ENCODE results near the gene TWNK. TPM values are rescaled to one million over a fixed set of nuclear protein-coding genes. Genes with fewer than 3 reads are reported as not detected.
"Not testable (repeated sequence)": the region's sequence is repeated elsewhere in the genome, so short reads cannot be mapped to it uniquely, and the experiment has no call there.

Gene TWNK
- total RNA-seq, 1 donor from 2014 or later, result 7.3 TPM

- H3K27ac ChIP-seq (replicated peaks), result no peak overlapping the region
- no peaks in the 10 kb centered on the region for H3K27me3 ChIP-seq (ENCODE audit: low read depth)
- no peak for TF ChIP-seq CTCF (IDR thresholded peaks at IDR 0.05; ENCODE audit: borderline replicate concordance)
- intact Hi-C loops (cut with micrococcal nuclease), result no loop called here
- H3K4me1 ChIP-seq, result peaks cover 17% of the 10 kb centered on the region
- no peaks in the 10 kb centered on the region for H3K9me3 ChIP-seq (replicated peaks)
- DNase-seq, result no peak
- peaks cover 11% of the 10 kb centered on the region for H3K36me3 ChIP-seq
- peak overlapping the region; percentile 76 for H3K4me3 ChIP-seq
Observed at GRCh38 chr10:100970076-100970913, 17.0 kb upstream of the TWNK start.

DNA sequence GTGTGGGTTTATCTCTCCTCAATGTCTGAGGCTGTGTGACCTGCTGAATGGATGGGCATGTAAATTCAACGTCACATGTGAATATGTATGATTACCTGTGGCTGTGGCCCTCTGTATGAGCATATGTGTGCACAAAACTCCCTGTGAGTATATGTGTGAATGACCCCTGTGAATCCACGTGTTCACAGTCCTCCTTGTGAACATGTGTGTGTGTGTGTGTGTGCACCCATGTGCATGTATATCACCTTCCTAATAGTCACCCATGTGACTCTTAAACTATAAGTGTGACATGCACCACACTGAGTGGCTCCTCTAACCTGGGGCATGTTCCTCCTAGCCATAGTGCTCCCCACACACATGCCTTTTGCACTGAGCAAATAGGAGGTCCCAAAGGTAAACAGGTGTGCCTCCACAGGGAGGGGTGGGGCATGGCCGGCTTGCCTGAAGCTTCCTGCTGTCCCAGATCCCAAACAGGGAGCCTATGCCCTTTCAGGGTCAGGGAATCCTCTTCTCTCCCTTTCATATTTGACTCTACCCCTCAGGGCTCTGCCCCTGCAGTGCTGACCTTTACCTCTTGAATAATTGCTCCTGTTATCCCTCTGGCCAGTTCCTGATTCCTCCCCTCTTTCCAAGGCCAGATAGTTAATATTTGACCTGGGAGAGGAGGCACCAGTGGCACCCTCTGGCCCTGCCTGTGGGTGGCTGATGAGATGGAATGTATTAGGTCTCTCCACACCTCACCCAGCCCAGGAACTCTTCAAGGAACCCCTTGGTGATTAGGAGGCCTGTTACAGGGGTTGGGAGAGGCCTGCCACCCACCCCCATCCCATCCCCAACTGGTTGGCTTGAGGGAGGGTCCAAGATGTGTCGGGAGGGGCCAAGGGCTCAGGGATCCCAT is 16.2 kb upstream of the TWNK start:
- H3K27ac ChIP-seq (replicated peaks), result no peak overlapping the region
- H3K4me1 ChIP-seq, result peaks cover 17% of the 10 kb centered on the region
- peaks cover 5% of the 10 kb centered on the region for H3K36me3 ChIP-seq
- H3K4me3 ChIP-seq, result no peak overlapping the region
- no peaks in the 10 kb centered on the region for H3K9me3 ChIP-seq (replicated peaks)
- no peak for TF ChIP-seq CTCF (IDR thresholded peaks at IDR 0.05; ENCODE audit: borderline replicate concordance)
- DNase-seq, result no peak
- H3K27me3 ChIP-seq (ENCODE audit: low read depth), result no peaks in the 10 kb centered on the region
- intact Hi-C loops (cut with micrococcal nuclease), result no loop called here

- no peak for TF ChIP-seq CTCF (IDR thresholded peaks at IDR 0.05; ENCODE audit: borderline replicate concordance)
- Histone ChIP-seq H3K9me3 (replicated peaks) (no peaks in the 10 kb centered on the region), H3K27ac (replicated peaks) (no peak overlapping the region), H3K4me3 (no peak overlapping the region), H3K4me1 (peaks cover 17% of the 10 kb centered on the region), H3K27me3 (ENCODE audit: low read depth) (no peaks in the 10 kb centered on the region), H3K36me3 (no peaks in the 10 kb centered on the region)
- no peak for DNase-seq
- intact Hi-C loops (cut with micrococcal nuclease), result no loop called here
Observed at GRCh38 chr10:100972115-100972903, 15.0 kb upstream of the TWNK start.

- intact Hi-C loops (cut with micrococcal nuclease), result no loop called here
- DNase-seq, result no peak
- peaks cover under 1% of the 10 kb centered on the region for H3K36me3 ChIP-seq
- H3K27me3 ChIP-seq (ENCODE audit: low read depth), result no peaks in the 10 kb centered on the region
- TF ChIP-seq CTCF (IDR thresholded peaks at IDR 0.05; ENCODE audit: borderline replicate concordance), result no peak
- H3K4me1 ChIP-seq, result peaks cover 17% of the 10 kb centered on the region
- no peak overlapping the region for H3K27ac ChIP-seq (replicated peaks)
- H3K9me3 ChIP-seq (replicated peaks), result no peaks in the 10 kb centered on the region
- H3K4me3 ChIP-seq, result no peak overlapping the region
Observed at GRCh38 chr10:100972904-100973535, 14.3 kb upstream of the TWNK start.

DNA sequence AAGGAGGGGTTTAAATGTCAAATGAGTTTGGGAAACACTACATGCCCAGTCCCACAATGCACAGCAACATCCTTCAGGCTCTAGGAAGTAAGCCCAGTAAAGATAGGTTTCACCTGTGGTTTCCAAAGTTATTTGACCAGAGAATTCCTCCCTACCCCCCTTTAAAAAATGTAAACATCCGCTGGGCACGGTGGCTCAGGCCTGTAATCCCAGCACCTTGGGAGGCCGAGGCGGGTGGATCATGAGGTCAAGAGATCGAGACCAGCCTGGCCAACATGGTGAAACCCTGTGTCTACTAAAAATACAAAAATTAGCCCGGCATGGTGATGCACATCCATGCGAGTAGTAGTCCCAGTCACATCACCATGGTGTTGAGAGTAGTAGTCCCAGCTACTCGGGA is 11.9 kb upstream of the TWNK start:
- DNase-seq; H3K9me3 ChIP-seq (replicated peaks); H3K27ac ChIP-seq (replicated peaks); H3K4me3 ChIP-seq; intact Hi-C loops (cut with micrococcal nuclease); H3K4me1 ChIP-seq; H3K27me3 ChIP-seq (ENCODE audit: low read depth): not testable (repeated sequence)
- H3K36me3 ChIP-seq, result peaks cover 23% of the 10 kb centered on the region

Data from left ventricle myocardium inferior (tissue), 1 donor.